ENCODE results near the gene UBXN2A.

- TF ChIP-seq EZH2phosphoT487 (IDR thresholded peaks at IDR 0.05; ENCODE audit: insufficient read depth, low read depth) (no peak), EZH2 (IDR thresholded peaks at IDR 0.05; ENCODE audit: insufficient read depth, poor library complexity, severe bottlenecking) (no peak)
Measured at GRCh38 chr2:24020244-24020643, 80.0 kb downstream of the UBXN2A start.

All from GM23248 (cell line).